CD4-positive, alpha-beta T cell treated with Interleukin-4 for 1 hour (primary cell): ENCODE measurements around the gene ERRFI1.

Experiments used
- DNase-seq, 2 donors: peaks; one replicate each; pipeline ENCODE4 v3.0.0-alpha.2; 2020 to 2022

ERRFI1 gene

GRCh38 chr1:8003438-8004112 is 22.5 kb downstream of the ERRFI1 start:
- no peak for DNase-seq

DNA sequence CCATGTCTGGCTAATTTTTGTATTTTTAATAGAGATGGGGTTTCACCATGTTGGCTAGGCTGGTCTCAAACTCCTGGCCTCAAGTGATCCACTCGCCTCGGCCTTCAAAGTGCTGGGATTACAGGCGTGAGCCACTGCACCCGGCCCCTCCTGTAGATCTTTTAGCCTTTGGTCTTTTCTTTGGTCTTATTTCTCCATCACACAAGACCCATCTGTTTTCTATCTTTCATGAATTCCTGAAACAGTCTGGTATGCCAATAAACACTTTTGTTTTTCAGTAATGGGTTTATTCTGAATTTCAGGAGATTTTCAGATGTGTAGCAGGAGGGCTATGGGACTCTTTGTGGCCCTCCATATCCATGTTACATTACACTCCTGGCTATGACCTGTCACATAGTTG is 23.2 kb downstream of the ERRFI1 start:
- DNase-seq = no peak

GRCh38 chr1:8002329-8002910 is 23.7 kb downstream of the ERRFI1 start:
- no peak for DNase-seq

DNA sequence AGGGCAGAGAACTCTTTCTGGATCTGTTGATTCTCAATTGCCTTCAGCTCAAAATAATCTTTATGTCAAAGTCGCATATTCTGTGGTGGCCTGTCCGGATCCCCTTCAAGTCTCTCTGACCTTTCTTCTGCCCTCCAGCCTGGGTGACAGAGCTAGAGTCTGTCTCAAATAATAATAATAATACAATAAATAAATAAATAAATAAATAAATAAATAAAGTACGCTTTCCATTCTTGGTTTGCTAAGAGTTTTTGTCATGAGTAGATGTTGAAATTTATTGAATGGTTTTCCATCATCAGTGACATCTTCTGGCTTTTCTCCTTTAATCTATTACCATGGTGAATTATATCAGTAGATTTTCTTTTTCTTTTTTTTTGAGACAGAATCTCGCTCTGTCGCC is 30.7 kb downstream of the ERRFI1 start:
- no peak for DNase-seq

DNA sequence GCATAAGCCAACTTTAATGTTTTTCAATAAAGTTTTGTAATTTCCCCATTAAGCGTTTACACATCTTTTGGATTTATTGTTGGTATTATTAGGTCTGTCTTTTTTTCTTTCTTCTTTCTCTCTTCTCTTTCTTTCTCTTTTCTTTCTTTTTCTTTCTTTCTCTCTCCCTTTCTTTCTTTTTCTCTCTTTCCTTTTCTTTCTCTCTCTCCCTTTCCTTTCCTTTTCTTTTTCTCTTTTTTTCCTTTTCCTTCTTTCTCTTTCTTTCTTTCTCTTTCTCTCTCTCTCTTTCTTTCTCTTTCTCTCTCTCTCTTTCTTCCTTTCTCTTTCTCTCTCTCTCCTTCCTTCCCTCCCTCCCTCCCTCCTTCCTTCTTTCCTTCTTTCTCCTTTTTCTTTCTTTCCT is 31.3 kb downstream of the ERRFI1 start:
- no peak for DNase-seq

- no peak for DNase-seq
These were observed 32.3 kb downstream of the ERRFI1 start for GRCh38 chr1:7993593-7994479.

- DNase-seq = no peak
These were observed 33.2 kb downstream of the ERRFI1 start for GRCh38 chr1:7992885-7993284.

- no peak for DNase-seq
These were observed 34.3 kb downstream of the ERRFI1 start for GRCh38 chr1:7991504-7992440.

DNA sequence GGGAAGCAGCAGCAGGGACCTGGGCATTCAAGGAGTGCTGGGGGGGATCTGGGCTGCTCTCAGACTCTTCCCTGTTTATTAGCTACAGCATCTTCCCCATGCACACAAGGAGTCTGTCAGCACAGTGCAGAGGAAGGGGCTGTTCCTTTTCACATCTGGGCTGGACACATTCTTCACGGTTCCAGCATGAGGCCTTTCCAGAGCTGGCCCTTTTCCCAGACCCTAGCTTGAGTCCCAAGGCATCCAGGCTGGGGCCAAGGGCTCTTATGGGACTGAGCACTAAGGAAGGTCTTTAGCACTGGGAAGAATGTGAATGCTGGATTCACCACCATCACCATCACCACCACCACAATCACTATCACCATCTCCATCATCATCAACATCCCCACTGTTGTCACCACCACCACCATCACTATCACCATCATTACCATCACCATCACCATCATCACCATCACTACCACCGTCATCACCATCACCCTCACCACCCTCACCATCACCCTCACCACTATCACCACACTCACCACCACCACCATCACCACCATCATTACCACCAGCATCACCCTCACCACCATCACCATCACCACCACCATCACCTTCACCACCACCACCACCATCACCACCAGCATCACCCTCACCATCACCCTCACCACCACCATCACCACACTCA is 36.2 kb downstream of the ERRFI1 start:
- no peak for DNase-seq

DNA sequence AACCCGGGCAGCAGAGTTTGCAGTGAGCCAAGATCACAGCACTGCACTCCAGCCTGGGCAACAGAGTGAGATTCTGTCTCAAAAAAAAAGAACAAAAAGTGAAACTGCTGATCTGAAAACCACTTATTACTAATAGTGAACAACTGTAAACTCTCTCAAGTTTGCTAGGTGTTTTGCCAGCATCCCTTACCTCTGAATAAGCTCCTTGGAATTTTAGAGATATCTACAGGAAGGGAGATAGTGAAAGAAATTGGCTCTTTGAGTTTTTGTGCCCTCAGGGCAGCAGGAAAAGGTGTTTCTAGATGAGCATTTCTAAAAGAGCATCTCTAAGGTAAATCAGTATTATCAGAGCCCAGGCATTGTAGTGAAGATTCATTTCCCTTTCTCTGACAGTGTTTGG is 37.5 kb downstream of the ERRFI1 start:
- DNase-seq = no peak

GRCh38 chr1:7987528-7987927 is 38.6 kb downstream of the ERRFI1 start:
- no peak for DNase-seq

DNA sequence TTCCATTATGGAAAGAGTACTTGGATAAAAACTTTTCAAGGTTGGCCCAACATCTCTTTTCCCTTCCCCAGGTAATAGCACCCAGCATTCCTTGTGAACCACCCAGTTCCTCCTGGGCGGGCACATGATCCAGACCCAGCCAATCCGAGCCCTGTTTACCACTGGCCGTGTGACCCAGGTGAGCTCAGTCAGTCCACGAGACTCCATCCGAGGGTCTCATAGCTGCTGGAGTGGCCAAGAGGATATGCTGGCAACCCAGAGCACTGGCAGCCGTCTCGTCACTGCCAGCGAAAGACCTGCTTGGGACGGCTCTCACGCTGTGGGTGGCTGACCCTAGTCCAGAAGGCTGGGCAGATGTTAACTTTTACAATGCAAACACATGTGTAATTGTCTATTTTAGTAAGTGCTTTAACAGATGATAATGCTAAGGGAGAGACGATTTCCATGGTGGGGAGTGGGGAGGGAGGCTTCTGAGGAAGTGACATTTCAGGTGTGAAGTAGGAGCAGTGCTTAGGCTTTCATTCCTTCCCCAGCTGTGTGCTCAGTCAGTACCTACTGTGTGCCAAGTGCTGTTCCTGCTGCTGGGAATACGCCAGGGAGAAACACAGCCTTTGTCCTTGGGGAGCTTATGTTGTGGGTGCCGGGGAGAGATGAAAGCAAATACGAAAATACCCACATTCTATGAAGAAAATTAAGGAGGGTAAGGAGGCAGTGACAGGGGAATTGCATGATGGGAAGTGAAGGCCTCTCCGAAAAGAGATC is 40.1 kb downstream of the ERRFI1 start:
- DNase-seq = no peak

DNA sequence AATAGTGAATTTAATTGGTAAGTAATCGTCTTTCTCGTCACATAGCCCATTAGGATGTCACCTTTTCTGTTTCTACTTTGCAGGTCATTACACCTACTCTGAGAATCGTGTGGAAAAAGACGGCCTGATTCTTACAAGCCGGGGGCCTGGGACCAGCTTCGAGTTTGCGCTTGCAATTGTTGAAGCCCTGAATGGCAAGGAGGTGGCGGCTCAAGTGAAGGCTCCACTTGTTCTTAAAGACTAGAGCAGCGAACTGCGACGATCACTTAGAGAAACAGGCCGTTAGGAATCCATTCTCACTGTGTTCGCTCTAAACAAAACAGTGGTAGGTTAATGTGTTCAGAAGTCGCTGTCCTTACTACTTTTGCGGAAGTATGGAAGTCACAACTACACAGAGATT is 41.3 kb downstream of the ERRFI1 start:
- no peak for DNase-seq

DNA sequence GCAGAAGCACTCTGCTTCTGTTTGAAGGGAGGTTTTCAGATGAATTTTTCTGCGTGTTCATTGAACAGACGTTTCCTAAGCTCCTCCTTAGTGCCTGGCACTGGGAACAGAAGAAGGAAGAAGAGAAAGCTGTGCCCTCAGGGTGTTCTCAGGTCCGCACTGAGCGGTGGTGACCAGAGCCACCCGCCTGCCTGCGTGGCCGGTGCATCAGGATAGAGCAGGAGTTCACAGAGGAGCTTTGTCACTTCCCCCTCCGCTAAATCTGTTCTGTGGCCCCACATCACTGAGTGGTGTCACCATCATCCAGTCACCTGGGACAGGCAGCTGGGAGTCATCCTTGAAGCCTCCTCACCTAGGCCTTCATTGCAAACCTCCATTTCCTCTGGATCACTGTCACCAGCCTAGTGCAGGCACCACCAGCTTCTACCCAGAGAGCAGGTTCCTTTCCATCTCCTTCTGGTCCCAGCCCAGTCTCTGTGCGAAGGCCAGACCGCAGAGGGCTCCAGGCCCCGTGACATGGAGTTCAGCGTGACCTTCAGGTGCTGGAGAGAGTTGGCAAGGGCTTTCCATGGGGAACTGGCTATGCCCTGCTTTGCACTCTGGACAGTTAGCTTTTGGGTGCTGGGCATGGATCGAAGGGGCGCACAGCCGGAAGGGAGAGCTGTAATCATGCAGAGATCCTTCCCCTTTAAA is 42.9 kb downstream of the ERRFI1 start:
- DNase-seq = no peak

DNA sequence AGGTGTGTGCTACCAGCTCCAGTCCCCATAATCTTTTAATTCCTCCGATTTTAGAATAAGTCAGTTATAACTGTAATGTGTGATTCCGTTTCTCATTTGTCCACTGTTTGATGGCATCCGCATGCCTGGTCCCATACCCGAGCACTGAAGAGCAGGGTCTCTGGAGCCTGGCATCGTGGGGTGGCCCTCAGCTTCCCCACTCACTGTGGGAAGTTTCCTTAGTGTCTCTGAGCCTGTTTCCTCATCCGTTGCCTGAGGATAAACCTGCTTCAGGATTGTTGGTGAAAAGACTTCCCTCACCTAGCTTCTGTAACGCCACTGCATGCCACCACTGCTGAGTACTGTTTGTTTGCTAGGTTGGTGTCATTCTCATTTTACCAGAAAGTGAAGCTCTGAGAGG is 45.1 kb downstream of the ERRFI1 start:
- DNase-seq = no peak

DNA sequence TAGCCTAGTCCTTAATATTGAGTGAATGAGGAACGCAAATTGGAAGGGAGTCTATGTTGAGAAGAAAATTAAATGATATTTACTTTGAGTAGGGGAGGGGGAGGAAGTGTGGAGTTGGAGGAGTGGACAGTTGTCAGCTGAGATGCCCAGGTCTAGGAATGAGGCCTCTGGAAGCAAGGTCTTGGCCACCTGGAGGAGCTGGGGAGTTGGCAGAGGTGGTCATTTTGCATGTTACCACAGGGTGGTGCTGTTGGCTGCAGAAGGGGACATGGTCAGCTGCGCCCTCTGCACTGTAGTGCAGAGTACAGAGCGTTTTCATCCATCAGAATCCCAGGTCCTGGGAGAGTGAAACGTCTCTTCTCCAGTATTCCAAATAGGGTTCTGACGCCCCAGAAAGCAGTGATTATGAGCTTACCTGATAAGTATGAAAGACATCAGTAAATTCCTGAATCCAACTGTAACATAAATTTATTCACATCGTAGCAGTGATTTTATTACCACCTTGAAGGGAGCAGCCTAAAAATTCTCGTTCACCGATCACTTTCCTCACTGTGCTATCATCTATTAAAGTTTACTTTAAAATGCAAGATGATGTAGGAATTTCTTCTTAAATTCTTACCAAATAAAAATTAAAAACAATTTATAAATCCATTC is 50.8 kb downstream of the ERRFI1 start:
- DNase-seq = peak; percentile 34

DNA sequence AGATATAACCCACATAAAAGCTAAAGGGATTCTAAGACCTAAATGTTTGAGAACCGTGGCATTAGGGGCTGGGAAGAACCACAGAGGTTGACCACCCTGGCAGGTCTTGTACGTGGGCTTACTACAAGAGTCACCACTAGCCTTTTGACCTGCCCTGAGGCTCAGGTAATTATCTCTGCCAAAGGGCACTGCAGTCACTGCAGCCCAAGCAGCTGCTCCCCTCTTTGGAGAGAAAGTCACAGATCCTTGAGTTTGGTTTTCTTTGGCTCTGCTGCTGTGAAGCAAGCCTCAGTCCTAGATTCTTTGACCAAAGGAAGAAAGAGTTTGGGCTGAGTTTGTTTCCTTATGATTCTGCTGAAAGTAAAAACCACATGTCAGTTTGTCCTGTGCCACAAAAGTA is 53.0 kb downstream of the ERRFI1 start:
- DNase-seq = no peak

DNA sequence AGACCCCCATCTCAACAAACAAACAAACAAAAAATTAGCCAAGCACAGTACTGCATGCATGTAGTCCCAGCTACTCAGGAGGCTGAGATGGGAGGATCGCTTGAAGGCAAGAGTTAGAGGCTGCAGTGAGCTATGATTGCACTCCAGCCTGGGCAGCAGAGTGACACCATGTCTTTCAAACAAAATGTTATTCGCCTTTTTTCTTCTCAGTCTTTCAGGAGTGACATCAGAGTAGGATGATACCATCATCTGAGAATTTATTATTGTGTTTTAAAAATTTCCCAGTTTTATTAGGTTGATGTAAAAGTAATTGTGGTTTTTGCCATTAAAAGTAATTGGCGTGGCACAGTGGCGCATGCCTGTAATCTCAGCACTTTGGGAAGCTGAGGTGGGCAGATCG is 53.8 kb downstream of the ERRFI1 start:
- no peak for DNase-seq

GRCh38 chr1:7971024-7971423 is 55.1 kb downstream of the ERRFI1 start:
- DNase-seq = no peak

GRCh38 chr1:7970246-7970645 is 55.9 kb downstream of the ERRFI1 start:
- no peak for DNase-seq
